Neural crest cell (in vitro differentiated cells): Measurements from ENCODE around the gene TBC1D3B. TPM values are rescaled to one million over a fixed set of nuclear protein-coding genes. Genes with fewer than 3 reads are reported as not detected.
A peak's percentile ranks its signal among the peaks of the same experiment; 100 is the strongest.
"Not testable (repeated sequence)": the region's sequence is repeated elsewhere in the genome, so short reads cannot be mapped to it uniquely, and the experiment has no call there.

Experiments
- DNase-seq: peaks from one replicate; pipeline ENCODE4 v3.0.0; 2021; ENCODE audit warnings: low read depth, mixed read lengths, low spot score
- H3K27ac Mint-ChIP-seq: one replicate; pipeline ENCODE4 v1.8.0; 2021; ENCODE audit warnings: mild to moderate bottlenecking, mixed read lengths; ENCODE audit not compliant: unreplicated experiment
- H3K27me3 Mint-ChIP-seq: 2 replicates; pipeline ENCODE4 v1.8.0; 2021; ENCODE audit warnings: low read depth, mild to moderate bottlenecking, mixed read lengths
- H3K36me3 Mint-ChIP-seq: 2 replicates; pipeline ENCODE4 v1.8.0; 2021; ENCODE audit warnings: low read depth, mild to moderate bottlenecking, mixed read lengths
- H3K4me1 Mint-ChIP-seq: 2 replicates; pipeline ENCODE4 v1.8.0; 2021; ENCODE audit warnings: mixed read lengths
- H3K4me3 Mint-ChIP-seq: one replicate; pipeline ENCODE4 v1.8.0; 2021; ENCODE audit warnings: mild to moderate bottlenecking, mixed read lengths
- H3K9me3 Mint-ChIP-seq: 2 replicates; pipeline ENCODE4 v1.8.0; 2021; ENCODE audit warnings: mixed read lengths
- total RNA-seq: library from RNA; stranded (reverse); gene quantifications from 2 replicates; pipeline ENCODE4 v1.2.1, GENCODE V29; 2021
- TF ChIP-seq, protein P1 (sequence below): fragments of 200-600 bp; sonication (generic); conservative IDR thresholded peaks from 2 replicates; pipeline ENCODE4 v1.5.0; 2021; ENCODE audit warnings: antibody characterized with exemption, mild to moderate bottlenecking

The TBC1D3B gene
- total RNA-seq, 1 donor from 2014 or later, result 12.5 TPM

DNA sequence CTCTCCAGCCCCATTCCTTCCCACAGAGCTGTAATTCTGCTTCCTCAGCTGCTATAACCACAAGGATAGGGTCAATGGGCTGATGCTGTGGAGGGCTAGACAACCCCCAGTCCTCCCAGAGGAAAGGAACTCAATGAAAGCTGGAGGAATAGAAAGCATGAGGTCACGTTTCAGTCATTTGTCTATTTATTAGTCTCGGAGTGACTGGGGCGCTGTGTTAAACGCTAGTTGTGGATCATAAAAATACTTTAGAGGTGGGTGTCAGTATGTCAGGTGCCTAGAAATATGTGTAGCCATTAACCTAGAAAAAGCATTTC, 20.9 kb upstream of the TBC1D3B start:
- Mint-ChIP-seq H3K27me3 (peaks cover 14% of the 10 kb centered on the region), H3K27ac (no peak overlapping the region), H3K9me3 (no peaks in the 10 kb centered on the region), H3K4me1 (peaks cover 12% of the 10 kb centered on the region), H3K4me3 (no peak overlapping the region), H3K36me3 (no peaks in the 10 kb centered on the region)
- TF ChIP-seq, protein P1, sequence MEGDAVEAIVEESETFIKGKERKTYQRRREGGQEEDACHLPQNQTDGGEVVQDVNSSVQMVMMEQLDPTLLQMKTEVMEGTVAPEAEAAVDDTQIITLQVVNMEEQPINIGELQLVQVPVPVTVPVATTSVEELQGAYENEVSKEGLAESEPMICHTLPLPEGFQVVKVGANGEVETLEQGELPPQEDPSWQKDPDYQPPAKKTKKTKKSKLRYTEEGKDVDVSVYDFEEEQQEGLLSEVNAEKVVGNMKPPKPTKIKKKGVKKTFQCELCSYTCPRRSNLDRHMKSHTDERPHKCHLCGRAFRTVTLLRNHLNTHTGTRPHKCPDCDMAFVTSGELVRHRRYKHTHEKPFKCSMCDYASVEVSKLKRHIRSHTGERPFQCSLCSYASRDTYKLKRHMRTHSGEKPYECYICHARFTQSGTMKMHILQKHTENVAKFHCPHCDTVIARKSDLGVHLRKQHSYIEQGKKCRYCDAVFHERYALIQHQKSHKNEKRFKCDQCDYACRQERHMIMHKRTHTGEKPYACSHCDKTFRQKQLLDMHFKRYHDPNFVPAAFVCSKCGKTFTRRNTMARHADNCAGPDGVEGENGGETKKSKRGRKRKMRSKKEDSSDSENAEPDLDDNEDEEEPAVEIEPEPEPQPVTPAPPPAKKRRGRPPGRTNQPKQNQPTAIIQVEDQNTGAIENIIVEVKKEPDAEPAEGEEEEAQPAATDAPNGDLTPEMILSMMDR, result no peak
- DNase-seq, result no peak

GRCh38 chr17:36196131-36196486, 19.7 kb upstream of the TBC1D3B start:
- H3K27me3 Mint-ChIP-seq, result peaks cover 16% of the 10 kb centered on the region
- TF ChIP-seq, protein P1, result no peak

GRCh38 chr17:36195434-36196130, 19.1 kb upstream of the TBC1D3B start:
- TF ChIP-seq, protein P1, result no peak
- Mint-ChIP-seq H3K4me3 (peak overlapping the region; percentile 31), H3K36me3 (no peaks in the 10 kb centered on the region), H3K4me1 (peaks cover 15% of the 10 kb centered on the region), H3K9me3 (no peaks in the 10 kb centered on the region), H3K27me3 (peaks cover 16% of the 10 kb centered on the region), H3K27ac (no peak overlapping the region)
- no peak for DNase-seq

More at GRCh38 chr17:36196131-36196486, 19.7 kb upstream of the TBC1D3B start:
- DNase-seq, result no peak
- no peaks in the 10 kb centered on the region for H3K9me3 Mint-ChIP-seq
- H3K4me3 Mint-ChIP-seq, result no peak overlapping the region
- H3K27ac Mint-ChIP-seq, result no peak overlapping the region
- H3K36me3 Mint-ChIP-seq, result no peaks in the 10 kb centered on the region
- peaks cover 15% of the 10 kb centered on the region for H3K4me1 Mint-ChIP-seq

DNA sequence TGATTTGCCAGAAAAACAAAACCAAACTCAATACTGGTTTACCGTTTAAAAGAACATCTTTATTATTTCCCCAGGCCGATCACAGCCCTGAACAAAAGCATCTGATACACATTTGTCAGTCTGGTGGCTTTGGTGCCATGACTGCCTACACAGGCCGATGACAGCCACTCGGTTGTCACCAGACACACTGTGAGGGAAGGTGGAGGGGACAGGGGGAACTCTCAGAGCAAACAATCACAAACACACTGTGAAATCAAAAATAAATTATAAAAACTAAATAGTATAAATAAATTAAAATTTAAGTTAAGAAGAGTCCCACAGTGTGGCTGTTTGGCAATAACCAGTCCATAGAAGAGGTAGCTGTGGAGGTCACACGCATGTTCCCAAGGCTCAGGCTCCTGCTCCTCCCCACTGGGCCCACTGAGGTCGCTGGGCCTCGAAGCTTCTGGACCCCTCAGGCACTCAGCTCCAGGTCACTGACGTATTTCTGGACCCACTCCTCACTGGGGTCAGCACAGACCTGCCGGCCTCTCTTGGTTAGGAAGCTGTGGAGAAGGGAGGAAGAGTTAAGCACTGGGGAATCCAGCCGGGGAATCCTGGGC, 18.5 kb upstream of the TBC1D3B start:
- DNase-seq, H3K9me3 Mint-ChIP-seq: not testable (repeated sequence)
- H3K27me3 Mint-ChIP-seq, result peaks cover 17% of the 10 kb centered on the region

DNA sequence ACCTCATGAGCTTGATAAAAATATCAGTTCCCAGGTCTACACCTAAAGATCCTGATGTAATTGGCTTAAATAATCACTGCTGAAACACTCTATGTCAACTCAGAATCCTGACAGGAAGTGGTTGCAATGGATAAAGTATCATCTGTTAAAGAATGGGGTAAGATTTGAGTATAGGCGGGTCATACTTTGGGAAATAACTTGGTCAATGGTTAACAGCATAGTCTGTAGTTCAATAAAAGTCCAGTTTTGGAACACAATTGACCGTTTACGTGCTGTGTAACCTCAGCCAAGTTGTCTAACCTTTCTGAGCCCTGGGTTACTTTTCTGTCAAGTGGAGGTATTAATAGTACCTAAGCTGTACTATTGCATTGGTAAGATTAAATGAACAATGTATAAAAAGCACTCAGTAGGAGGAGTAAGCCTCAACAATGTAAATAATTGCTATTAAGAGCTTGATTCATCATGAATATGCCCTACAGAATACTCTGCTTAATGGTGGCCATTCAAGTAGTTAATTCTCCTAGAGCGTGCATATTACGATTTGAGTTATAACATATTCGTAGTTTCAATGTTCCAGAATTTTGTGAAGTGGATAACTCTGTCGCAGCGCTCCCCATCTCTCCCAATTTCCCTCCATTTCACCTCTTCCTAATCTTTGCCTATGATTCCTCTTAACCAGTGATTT, 17.9 kb upstream of the TBC1D3B start:
- not testable (repeated sequence) for H3K36me3 Mint-ChIP-seq, DNase-seq, H3K9me3 Mint-ChIP-seq, H3K4me3 Mint-ChIP-seq, H3K27ac Mint-ChIP-seq
- peaks cover 15% of the 10 kb centered on the region for H3K4me1 Mint-ChIP-seq
- peaks cover 18% of the 10 kb centered on the region for H3K27me3 Mint-ChIP-seq

More for the DNA sequence above, 18.5 kb upstream of the TBC1D3B start:
- H3K27ac Mint-ChIP-seq, H3K36me3 Mint-ChIP-seq, H3K4me3 Mint-ChIP-seq: not testable (repeated sequence)
- peaks cover 15% of the 10 kb centered on the region for H3K4me1 Mint-ChIP-seq

DNA sequence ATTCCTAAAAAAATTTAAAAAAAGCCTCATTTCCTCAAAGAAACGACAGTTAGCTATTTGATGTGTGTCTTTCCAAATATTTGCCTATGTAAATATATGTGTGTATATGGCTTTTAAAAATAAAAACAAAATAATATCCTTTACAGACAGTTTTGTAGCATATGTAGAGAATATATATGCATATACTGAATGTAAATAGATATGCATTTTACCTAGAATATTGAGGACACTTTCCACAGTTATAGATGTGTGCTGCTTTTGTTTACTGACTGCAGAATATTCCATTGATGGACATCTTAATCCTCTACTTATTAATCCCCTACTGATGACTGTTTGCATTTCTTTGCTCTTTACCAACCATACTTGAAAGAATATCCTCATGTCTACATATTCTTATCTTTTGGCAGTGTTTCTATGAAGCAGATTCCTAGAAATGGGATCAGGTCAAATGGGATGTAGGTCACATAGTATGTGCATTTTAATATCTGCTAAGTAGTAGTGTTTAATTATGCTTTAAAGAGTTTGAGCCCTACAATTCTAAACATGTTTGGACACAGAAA, 16.9 kb upstream of the TBC1D3B start:
- Mint-ChIP-seq H3K4me1 (peaks cover 20% of the 10 kb centered on the region), H3K27me3 (peaks cover 16% of the 10 kb centered on the region), H3K4me3 (no peak overlapping the region), H3K27ac (no peak overlapping the region), H3K36me3 (no peaks in the 10 kb centered on the region), H3K9me3 (no peaks in the 10 kb centered on the region)
- no peak for DNase-seq
- TF ChIP-seq, protein P1, result no peak

DNA sequence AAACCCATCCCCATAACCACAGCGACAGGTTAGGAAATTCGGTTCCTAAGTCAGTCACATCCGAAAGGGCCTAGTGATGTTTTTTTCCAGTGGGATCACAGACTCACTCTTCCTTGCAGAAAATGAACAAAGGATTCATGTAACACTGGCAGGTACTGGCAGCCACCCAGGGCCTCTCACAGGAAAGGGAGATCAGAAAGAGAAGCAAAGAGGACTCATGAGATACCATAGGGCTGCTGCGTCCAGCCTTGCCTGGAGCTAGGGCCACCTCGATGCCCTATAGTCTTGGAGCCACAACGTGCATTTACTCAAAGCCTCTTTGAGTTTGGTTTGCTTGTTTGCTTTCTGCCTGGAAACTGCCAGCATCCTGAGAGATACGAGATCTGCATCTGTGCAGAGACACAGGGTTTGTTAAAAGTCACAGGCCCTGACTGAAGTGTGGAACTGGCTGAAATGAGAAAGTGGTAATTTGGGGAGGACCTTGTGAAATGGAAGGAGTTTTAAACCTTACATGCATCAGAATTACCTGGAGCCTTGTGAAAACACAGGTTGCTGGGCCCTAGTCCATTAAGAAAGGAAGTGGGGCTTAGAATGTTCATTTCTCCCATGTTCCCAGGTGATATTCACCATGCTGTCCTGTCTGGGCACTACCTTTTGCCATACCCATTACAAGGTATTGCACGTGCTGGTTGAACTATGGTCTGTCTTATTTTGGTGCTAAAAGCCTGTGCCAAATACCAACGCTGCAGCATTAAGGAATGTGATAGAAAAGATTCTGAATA, 14.3 kb upstream of the TBC1D3B start:
- not testable (repeated sequence) for H3K27ac Mint-ChIP-seq, DNase-seq, H3K36me3 Mint-ChIP-seq, H3K9me3 Mint-ChIP-seq, H3K4me3 Mint-ChIP-seq
- peaks cover 24% of the 10 kb centered on the region for H3K27me3 Mint-ChIP-seq
- H3K4me1 Mint-ChIP-seq, result peaks cover 18% of the 10 kb centered on the region

DNA sequence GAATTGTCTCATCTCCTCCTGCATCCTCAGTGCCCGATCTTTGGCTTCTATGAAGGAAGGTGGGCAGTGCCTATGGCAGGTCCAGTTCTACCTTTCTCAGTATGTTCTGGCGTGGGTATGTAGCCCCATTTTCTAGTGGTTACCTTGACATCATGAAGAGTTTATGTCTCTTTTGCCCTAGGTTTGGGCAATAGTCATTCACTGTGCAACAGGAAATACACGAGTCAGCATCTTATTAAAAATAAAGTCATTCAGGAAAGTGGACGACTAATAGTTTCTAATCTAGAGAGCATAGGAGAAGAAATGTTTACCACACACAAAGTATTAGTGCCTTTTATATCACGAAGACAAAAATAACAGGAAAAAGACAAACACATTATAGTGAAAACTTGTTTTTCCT, 13.6 kb upstream of the TBC1D3B start:
- H3K9me3 Mint-ChIP-seq, H3K4me3 Mint-ChIP-seq, H3K36me3 Mint-ChIP-seq, DNase-seq, H3K27ac Mint-ChIP-seq: not testable (repeated sequence)
- Mint-ChIP-seq H3K4me1 (peaks cover 14% of the 10 kb centered on the region), H3K27me3 (peaks cover 25% of the 10 kb centered on the region)
